NCI-H2029 treated with DMSO at 0.1 percent for 48 hours (cell line): ENCODE data around the gene OSTN.
"Not testable (repeated sequence)": the region's sequence is repeated elsewhere in the genome, so short reads cannot be mapped to it uniquely, and the experiment has no call there.

ENCODE experiments used
- DNase-seq: peaks from one replicate; lab custom pipeline; 2025; lab: John Stamatoyannopoulos, UW

The OSTN gene, protein sequence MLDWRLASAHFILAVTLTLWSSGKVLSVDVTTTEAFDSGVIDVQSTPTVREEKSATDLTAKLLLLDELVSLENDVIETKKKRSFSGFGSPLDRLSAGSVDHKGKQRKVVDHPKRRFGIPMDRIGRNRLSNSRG

DNA sequence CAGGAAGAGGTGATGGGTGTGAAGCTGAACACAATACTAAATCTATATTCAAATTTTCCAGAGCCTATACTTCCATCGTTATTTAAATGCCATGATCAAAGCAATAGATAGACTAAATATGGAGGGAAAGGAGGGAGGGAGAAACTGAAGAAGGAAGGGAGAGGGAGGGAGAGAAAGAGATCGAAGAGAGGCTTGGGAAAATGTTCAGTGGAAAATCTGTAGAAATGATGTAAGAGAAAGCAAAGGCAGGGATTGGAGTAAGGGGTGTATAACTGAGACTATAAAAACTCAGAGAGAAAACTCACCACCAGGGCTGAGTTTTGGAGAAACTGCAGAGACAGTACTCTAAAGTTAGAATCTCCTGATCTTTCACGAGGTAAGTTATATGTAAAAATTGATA lies at the start of gene OSTN:
Gene OSTN (plus strand): TSS at position 310 of the 400 bp plus-strand sequence. CDS start 13,292 bp downstream, outside the sequence.
- no peak for DNase-seq

DNA sequence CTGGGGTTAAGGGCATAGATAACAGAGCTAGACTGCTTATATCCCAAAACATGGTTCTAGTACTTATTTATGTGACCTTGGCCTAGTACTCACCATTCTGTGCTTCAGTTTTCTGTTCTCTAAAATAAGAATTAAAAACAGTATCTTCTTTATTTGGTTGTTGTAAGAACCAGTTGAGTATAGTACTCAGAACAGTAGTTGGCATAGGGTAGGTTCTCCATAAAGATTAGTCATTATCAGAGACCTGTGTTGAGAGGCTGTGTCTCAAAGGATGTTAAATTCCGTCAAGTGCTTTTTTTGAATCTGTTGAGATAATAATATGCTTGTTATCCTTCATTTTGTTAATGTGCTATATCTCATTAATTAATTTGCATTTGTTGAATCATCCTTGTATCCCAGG lies 47.4 kb upstream of the OSTN start:
- no peak for DNase-seq

DNA sequence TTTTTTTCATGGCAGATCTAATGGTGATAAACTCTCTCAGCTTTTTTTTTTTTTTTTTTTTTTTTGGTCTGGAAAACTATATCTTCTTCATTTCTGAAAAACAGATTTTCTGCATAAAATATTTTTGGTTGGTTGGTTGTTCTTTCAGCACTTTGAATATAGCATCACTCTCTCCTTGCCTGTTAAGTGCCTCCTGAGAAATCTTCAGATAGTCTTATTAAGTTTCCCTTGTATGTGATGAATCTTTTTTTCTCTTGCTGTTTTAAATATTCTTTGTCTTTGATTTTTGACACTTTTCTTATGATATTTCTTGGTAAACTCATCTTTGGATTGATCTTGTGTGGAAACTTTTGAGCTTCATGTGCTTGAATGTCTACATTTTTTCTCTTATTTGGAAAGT lies 44.2 kb upstream of the OSTN start:
- DNase-seq: no peak

DNA sequence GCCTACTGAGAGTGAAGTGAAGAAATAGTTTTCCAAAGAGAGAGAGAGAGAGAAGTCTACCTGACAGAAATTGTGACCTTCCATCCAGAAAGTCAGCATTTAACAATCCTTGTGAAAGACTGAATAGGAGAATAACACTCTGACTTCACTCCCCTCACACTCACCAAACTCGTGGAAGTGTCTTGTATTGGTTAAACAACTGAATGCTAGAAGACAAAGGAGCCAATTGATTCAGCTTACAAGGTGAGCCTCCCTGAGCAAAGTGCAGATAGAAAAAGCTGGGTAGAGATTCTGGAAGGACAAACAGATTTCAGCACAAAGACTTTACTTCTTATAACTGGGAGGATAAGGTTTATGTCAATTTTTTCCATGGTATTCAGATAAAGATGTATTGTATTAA lies 40.8 kb upstream of the OSTN start:
- no peak for DNase-seq

DNA sequence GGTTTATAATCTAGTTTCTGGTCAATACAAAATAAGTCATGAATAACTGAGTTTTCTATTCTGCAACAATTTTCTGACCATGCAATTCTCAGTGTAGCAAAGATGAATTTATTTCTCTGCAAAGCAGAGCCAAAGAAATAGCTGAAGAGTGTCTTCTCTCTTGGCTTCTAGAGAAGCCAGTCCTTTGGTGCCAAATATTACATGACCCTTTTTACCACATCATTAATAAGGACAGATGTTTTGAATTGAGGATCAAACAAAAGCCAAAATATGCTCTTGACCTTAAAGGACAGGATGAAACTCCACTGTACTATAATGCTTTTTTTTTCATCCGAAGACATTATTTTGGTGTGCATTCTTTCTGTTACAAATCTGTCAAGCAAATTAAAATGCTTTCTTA lies 40.2 kb upstream of the OSTN start:
- DNase-seq: no peak

DNA sequence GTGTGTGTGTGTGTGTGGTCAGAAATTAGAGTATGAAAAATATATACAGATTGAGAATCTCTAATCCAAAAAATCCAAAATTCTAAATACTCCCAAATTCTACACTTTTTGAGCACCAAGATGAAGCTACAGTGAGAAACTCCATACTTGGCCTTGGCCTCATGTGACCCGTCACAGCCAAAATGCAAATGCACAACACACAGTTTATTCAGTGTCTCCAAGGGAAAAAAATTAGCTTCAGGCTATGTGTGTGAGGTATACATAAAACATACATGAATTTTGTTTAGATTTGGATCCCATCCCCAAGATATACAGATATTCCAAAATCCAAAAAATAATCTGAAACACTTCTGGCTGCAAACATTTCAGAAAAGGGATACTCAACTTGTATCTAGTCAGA lies 33.2 kb upstream of the OSTN start:
- no peak for DNase-seq

DNA sequence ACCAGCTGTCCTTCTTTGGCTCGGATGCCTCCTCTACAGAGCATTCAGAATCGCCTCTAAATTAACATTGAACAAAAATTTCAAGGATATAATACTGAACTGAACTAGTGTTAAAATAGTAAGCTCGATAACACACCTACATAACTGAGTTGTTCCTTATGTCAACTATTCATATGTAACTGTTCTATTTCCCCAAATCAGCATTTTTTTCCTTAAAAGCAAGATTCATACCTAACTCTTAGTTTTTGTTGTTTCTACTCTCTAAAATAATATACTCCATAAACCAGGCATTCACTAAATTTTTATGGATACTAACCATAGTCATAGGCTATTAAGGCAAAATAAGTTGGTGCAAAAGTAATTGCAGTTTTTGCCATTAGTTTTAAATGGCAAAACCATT lies 32.7 kb upstream of the OSTN start:
- no peak for DNase-seq

DNA sequence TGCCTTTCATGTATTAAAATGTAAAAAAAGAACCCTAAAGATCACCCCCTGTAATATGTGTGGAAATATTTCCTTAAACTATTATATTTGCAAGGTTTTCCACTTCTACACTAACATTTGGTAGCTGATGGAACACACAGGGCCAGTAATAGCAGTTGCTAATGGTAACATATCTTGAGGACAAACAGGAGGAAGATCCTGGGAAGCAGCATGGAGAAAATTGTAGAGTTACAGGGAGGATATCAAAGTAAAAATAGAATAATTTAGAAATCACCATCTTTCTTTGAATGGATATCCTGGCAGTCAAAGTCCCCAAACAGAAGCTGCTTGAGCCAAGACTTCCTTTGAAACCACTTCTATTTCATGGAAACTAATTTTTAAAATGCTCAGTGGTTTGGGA lies 29.5 kb upstream of the OSTN start:
- no peak for DNase-seq

DNA sequence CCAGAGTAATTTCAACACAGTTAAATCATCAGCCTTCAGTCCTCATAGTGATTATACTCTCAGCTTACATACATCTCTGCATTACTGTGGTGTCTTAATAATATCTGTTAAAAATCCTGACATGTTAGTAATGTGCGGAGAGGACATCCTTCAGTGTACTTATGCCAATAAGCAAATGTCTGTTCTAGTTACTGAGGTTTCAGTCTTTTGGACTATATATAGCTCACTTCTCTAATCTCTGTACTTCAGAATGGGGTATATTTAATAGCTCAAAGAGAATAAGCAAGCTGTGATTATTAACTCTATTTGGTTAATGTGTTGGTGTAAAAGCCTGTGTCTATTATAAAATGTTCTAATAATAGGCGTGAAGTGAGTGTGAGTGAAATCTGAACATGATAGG lies 28.9 kb upstream of the OSTN start:
- DNase-seq: no peak

DNA sequence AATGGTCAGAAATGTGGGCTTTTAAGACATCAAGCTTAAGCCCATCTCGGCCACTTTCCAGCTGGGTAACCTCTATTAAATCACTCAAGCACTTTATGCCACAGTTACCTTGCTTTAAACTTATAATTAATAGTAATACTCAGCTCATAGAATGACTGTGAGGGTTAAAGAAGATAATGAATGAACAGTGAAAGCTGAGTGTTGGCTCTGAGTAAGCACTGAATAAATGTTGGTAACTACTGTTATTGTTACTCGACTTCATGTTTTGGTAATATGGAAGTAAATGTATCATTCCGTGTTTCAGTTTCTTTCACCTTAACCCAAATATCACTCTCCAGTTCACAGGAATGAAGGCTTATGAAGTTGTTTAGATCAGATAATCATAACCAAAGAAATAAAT lies 23.9 kb upstream of the OSTN start:
- DNase-seq: no peak

DNA sequence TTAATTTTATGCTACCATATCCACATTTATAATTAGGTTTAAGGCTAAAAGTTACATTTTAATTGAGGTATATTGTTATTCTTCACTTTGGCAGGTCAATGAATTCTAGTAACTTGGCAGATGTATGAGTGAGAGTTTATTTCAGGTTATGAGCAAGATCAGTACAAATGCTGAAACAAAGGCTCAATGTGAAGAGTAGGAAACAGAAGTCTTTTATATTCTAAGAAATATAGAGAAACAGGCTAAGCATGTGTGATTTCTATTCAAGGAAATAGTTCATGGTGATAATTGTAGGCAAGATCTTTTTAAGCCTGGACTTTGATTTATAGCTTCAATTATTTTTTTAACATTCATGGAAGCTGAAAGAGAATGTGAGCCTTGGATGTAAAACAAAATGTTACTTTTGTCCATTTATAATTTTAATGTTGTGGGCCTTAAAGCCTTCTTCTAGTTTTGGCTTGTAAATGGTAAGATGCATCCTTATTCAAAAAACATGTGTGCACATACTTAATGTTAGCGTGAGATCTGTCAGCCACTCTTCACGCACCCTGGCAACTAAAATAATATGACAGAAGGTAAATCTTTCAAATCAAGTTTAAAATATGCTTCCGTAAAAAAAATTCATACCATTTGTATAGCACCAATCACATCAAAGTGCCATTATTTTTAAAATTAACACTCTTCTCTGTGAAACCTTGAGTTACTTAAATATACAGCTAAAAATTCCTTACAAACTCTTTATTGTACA lies 22.8 kb upstream of the OSTN start:
- no peak for DNase-seq

DNA sequence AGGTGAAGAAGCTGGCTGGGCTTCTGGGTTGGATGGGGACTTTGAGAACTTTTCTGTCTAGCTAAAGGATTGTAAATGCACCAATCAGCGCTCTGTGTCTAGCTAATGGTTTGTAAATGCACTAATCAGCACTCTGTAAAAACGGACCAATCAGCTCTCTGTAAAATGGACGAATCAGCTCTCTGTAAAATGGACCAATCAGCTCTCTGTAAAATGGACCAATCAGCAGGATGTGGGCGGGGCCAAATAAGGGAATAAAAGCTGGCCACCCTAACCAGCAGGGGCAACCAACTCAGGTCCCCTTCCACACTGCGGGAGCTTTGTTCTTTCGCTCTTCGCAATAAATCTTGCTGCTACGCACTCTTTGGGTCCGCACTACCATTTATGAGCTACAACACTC lies 13.7 kb upstream of the OSTN start:
- not testable (repeated sequence) for DNase-seq

DNA sequence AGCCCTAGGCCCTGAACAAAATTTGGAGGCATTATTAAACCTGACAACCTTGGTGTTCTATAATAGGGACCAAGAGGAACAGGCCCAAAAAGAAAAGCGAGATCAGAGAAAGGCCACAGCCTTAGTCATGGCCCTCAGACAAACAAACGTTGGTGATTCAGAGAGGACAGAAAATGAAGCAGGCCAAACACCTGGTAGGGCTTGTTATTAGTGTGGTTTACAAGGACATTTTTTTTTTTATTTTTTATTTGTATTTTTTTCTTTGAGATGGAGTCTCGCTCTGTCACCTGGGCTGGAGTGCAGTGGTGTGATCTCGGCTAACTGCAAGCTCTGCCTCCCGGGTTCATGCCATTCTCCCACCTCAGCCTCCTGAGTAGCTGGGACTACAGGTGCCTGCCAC lies 10.8 kb upstream of the OSTN start:
- DNase-seq: not testable (repeated sequence)

DNA sequence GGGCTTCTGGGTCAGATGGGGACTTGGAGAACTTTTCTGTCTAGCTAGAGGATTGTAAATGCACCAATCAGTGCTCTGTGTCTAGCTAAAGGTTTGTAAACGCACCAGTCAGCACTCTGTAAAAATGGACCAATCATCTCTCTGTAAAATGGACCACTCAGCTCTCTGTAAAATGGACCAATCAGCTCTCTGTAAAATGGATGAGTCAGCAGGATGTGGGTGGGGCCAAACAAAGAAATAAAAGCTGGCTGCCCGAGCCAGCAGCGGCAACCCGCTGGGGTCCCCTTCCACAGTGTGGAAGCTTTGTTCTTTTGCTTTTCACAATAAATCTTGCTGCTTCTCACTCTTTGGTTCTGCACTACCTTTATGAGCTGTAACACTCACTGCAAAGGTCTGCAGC lies 6.8 kb upstream of the OSTN start:
- DNase-seq: not testable (repeated sequence)

DNA sequence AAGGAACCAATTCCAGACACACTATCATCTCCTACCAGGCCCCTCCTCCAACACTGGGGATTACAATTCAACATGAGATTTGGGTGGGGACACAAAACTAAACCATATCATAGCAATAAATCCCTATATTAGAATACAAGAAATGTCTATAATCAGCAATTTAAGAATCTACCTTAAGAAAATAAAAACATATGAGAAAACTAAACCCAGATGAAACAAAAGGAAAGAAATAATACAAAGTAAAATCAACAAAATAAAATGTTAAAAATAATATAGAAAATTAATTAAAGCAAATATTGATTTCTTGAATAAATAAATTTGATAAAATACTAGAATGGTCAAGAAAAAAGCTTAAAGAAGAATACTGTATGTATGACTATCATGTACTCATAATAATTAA lies 6.1 kb upstream of the OSTN start:
- DNase-seq: no peak

DNA sequence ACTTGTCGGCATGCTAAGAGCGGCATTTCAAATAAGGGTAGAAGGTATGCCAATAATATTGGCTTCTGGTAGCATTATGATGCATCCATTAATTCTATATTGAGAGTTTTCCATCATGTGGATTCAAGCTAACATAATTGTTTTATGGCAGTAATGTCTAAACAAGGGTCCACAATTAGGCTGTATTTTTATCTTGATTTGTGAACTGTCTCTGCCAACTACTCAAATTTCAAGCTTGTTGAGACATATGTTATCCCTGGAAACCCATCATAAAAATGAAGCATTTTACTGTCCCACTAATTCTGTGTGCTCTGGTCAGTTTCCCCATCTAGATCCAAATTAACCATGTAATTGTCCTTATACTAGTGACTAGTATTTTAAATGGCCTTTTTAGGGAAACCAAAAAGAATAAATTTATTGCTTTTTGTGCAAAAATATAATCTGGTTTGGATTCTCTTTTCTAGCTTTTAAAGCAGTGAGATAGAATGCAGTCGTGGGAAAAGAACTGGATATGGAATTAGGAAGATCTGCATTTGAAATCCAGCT lies 1.2 kb upstream of the OSTN start:
- DNase-seq: no peak

DNA sequence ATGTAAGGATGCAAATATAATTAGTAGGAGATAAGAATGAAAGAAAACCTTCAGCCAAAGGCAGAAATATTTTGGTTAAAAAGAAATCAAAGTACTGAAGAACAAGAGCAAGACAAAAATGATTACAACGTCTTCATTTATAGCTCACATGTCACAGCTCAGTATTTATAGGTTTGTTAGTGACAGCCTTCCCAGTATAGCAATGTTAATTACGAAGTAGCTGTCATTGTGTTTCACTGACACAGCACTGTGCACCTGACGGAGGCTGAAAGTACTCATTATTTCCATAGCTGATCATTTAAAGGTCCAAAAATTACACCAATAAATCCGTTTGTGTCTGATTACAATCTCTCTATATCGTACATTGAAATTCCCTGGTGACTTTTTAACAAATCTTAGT lies 561 bp upstream of the OSTN start:
- no peak for DNase-seq

DNA sequence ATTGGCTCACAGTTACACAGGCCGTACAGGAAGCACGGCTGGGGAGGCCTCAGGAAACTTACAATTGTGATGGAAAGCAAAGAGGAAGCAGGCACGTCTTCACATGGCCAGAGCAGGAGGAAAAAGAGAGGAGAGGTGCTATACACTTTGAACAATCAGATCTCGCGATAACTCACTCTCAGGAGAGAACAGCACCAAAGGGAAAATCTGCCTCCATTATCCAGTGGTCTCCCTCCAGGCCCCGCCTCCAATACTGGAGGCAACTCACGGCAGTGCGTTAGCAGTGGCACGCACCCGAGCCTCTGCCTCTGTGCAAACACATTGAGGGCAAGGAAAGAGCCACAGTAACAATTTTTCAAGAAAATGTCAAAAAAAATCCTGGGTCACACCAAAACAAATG lies 11.0 kb downstream of the OSTN start:
- DNase-seq: no peak

DNA sequence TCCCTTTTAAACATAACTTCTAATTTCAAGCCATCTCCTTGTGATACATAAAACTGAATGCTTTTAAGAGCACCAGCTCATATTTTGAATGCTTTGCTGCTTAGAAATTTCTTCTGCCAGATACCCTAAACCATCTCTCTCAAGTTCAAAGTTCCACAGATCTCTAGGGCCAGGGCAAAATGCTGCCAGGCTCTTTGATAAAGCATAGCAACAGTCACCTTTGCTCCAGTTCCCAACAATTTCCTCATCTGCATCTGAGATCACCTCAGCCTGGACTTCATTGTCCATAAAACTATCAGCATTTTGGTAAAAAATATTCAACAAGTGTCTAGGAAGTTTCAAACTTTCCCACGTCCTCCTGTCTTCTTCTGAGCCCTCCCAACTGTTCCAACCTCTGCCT lies 17.5 kb downstream of the OSTN start:
- DNase-seq: no peak

DNA sequence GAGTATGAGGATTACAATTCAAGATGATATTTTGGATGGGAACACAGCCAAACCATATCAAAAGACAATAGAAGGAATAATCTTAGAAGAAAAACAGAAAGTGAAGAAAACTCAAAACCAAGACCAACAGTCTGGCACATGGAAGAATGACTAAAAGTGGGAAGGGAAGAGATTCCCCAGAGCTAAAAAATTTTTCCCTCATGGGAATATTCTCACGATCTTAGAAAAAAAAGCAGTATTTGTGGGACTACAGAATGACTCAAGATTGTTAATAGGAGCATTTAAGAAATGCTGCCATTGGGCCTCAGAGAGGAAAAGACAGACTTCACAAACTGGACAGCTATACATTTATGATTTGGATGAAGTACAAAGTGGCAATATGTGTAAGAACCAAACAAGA lies 18.3 kb downstream of the OSTN start:
- no peak for DNase-seq

DNA sequence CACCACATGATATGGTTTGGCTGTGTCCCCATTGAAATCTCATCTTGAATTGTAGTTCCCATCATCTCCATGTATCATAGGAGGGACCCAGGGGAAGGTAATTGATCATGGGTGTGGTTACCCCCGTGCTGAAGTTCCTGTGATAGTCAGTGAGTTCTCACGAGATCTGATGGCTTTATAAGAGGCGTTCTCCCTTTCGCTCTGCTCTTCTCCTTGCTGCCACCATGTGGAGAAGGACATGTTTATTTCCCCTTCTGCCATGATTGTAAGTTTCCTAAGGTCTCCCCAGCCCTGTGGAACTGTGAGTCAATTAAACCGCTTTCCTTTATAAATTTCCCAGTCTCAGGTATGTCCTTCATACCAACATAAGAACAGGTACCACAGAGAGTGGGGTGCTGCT lies 21.9 kb downstream of the OSTN start:
- DNase-seq: no peak

DNA sequence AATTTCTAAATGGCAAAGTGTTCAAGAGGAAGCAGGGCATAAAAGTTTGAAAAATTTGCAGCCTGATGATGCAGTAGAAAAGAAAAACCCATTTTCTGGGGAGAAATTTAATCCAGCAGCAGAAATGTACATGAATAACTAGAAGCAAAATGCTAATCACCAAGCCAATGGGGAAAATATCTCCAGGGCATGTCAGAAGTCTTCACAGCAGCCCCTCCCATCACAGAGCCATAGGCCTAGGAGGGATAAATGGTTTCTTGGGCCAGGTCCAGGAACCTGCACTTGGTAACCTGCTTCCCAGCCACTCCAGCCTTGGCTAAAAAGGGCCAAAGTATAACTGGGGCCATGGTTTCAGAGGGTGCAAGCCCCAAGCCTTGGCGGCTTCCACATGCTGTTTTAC lies 22.6 kb downstream of the OSTN start:
- no peak for DNase-seq

DNA sequence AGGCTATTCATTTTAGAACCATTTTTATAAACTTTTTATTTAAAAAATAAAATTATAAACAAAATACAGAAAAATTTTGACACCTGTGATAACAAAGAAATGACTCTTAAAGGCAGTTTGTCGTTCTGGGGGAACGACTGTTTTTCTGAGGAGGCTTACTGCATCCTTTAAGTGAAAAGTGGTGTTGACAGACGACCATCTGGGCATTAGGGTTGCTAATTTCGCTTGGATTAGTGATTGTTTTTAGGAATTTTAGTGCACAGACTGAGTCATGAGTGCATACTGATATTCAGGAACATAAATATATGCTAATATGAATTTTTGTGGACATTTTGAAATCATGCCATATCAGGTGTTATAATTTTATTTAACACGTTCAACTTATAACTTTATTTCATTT lies 28.5 kb downstream of the OSTN start:
- DNase-seq: no peak

DNA sequence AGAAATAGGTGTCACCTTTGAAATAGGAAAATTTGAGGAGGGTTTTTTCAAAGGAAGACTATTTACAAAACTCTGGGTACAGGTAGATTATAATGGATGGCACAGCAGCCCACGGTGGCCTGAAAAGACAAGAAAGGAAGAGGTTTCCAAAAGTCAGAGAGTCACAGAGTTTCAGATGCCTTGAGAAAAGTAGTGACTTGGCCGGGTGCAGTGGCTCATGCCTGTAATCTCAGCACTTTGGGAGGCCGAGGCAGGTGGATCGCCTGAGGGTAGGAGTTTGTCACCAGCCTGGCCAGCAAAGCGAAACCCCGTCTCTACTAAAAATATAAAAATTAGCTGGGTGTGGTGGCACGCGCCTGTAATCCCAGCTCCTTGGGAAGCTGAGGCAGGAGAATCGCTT lies 35.2 kb downstream of the OSTN start:
- no peak for DNase-seq
